GM21526 (cell line): ENCODE data around the gene LHCGR.
"Not testable (repeated sequence)": the region's sequence is repeated elsewhere in the genome, so short reads cannot be mapped to it uniquely, and the experiment has no call there.

ENCODE experiments used
- ATAC-seq: cut with Tn5 transposase; IDR thresholded peaks from one replicate; pipeline ENCODE4 v1.9.1; 2021; ENCODE audit warnings: moderate library complexity; ENCODE audit not compliant: unreplicated experiment, low FRiP score

Gene LHCGR

DNA sequence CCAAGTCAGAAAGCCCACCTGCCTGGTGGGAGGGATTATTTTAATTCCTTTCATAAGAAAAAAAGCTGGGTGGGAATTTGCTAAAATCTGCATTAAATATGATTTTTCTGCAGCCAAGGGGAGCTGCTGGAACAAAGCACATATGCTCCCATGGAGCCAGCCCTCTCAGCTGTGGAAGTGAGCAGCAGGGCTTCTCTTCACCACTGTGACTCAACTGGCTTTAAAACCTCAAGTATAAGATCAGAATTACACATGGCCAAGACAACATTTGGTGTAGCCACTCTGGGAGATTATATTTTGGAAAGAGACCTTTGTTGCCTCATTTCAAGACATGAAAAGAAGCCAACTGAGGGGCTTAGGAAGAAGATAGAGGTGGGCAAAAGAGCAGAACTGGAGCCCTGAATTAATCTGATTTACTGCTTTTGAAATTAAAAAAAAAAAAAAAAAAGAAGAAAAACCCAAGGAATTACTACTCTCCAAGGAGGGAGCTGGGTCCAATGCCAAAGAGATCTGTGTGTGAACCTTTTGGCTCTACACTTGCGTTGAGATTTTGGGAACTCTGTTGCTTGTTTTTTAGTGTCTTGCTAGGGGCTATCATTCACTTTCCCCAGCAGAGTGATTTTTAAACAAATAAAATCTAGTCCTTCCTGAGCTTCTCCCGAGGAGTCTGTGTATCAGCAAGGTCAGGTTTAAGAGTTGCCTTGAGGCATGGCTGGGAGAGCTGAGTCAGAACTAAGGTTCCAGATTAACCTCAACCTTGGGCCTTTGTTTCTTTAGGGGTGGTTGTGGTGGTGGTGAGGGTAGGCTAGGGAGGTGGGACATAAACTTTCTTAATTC is 6.0 kb downstream of the LHCGR start:
- ATAC-seq = peak; percentile 54

DNA sequence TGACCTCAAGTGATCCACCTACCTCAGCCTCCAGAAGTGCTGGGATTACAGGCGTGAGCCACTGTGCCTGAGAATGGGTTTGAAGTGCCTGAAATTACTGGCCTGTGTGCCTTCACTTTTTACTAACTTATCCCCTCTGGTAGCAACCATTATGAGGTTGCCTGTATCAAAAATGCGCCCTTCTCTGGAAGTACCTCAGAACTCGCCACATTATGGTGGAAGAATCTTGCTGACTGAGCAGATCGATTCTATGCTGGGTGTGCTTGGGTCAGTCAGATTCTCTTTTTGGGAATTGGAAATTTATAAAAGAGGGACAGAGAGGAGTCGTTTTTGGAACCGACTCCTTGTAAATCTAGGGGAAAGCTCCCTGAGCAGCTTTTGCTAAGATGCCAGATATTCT is 8.2 kb downstream of the LHCGR start:
- no peak for ATAC-seq

DNA sequence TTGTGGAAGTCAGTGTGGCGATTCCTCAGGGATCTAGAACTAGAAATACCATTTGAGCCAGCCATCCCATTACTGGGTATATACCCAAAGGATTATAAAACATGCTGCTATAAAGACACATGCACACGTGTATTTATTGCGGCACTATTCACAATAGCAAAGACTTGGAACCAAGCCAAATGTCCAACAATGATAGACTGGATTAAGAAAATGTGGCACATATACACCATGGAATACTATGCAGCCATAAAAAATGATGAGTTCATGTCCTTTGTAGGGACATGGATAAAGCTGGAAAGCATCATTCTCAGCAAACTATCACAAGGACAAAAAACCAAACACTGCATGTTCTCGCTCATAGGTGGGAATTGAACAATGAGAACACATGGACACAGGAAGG is 16.3 kb downstream of the LHCGR start:
- not testable (repeated sequence) for ATAC-seq

DNA sequence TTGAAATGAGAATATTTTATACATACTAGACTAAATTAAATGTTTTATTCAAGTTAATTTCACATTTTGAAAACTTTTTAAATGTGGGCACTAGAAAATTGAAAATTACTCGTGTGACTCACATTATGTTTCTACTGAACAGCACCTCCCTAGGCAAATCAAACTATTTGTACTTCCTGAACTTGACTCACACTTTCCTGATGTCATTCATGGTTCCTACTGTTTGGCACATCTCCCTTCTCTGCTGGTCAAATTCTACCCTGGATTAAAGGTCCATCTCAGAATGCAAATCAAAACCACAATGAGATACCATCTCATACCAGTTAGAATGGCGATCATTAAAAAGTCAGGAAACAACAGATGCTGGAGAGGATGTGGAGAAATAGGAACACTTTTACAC is 16.7 kb downstream of the LHCGR start:
- no peak for ATAC-seq

DNA sequence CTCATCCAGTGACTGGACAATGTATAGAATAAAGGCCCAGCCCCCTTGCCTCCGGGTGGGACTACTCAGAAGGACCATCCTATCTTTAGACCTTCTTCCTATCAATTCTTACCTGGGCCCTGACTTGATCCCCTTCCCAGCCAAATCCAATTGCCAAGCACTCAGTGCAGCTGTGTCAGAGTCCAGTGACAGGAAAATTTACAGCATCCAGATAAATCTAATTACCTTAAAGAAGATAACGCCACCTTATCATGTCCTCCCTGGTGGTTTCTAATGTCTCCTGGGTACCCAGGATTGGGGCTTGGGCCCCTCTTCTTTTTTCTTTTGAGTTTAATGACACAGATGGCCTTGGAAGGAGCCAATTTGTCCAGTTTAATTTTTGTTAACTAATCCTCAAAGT is 19.3 kb downstream of the LHCGR start:
- ATAC-seq = no peak

DNA sequence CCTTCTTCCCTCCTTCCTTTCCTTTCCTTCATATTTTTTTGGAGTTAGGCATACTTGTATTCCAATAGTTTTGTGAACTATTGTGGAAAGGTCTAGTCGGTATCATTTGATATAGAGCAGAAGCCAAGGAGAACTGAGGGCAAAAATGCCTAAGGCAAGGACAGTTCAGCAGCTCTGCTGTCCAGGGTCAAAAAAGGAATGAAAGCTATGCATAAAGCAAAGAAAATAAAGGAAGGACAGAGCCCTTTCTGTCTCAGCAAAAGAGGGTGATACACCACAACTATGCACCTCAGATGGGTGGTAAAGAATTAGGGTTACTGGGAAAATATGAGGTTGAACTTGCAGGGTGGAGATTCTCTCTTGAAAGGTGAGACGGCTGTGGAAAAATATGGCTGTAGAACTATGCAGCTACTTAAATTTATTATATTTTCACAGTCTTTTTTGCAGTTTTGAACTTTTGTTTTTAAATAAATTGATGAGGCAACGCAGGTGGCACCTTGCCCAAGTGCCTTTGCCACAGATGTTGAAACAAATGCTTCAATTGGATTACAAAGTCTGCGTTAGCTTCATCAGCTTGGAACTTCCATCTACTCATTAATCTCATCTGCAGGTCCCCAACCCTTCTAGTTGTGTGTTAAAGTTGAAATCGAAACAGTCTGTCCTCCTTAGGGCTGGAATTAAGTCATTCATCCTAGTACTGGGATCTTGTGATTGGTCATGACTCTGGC is 20.8 kb downstream of the LHCGR start:
- ATAC-seq = no peak

DNA sequence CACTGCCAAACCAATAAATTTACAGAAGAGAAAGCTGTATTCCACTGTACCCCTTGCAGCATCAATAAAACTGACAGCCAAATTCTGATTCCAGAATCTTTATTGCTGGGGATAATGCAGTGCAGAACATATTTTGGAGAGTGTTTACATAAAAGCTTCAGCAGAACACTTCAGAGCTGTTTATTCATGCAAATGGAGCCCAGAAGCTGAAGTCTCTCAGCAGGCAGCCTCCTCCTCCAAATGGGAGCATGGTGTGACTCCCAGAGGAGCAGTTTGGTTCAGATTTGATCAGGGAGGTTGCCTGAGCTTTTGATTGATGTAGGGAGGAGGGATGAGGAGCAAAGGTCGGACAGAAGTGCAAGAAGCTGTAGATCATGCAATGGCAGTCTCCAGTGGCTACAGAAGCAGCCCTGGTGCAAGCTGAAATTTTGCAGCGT is 22.4 kb downstream of the LHCGR start:
- ATAC-seq = no peak

DNA sequence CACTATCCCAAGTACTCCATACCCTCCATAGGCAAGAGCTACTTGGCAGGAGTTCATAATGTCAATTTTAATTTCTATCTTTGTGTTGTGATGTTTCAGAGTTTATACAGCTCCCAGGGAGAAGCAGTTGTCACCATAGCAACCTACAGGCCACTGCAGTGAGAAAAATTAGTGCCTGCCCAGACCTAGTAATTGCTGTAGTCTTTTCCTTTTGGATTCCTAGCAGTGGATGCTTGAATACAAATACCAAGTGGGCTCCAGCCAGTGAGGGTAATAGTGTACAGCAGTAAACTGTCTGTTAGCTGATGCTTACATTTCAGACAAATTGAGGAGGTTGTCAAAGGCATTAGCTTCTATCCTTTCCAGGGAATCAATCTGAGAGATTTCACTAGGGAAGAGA is 26.7 kb downstream of the LHCGR start:
- no peak for ATAC-seq

DNA sequence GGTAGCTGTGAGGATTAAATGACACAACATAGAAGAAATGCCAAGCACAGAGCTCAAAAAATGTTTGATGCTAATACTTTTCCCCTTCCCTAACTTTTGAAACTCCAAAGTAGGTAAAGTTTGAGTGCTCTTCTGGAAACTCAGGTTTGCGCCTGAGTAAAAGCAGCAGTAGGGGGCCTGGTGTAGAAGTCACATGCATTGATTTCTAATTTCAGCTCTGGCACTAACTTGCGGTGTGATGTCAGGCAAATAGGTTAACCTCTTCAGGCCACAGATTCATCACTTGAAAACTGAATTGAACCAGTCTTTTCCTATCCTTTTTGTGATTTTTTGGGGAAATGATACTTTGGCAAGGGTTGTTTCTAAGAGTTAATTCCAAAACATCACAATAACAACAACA is 27.2 kb downstream of the LHCGR start:
- ATAC-seq = no peak

DNA sequence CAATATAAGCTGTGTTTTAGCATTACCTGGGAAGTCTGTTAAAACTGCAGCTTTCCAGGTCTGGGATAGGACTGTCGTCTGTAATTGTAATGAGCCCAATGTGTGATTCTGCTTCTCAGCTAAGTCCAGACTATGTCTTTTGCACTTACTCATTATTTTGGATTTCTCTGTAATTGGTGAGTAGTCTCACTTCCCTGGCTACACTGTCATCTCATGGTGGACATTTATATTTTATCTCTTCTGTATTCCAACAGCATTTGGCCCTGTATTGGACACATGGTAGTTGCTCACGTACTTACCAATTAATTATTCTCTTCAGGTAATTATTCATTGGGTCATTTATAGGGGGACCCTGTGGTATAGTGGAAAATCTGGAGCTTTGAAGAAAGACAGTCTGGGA is 28.0 kb downstream of the LHCGR start:
- ATAC-seq = no peak

DNA sequence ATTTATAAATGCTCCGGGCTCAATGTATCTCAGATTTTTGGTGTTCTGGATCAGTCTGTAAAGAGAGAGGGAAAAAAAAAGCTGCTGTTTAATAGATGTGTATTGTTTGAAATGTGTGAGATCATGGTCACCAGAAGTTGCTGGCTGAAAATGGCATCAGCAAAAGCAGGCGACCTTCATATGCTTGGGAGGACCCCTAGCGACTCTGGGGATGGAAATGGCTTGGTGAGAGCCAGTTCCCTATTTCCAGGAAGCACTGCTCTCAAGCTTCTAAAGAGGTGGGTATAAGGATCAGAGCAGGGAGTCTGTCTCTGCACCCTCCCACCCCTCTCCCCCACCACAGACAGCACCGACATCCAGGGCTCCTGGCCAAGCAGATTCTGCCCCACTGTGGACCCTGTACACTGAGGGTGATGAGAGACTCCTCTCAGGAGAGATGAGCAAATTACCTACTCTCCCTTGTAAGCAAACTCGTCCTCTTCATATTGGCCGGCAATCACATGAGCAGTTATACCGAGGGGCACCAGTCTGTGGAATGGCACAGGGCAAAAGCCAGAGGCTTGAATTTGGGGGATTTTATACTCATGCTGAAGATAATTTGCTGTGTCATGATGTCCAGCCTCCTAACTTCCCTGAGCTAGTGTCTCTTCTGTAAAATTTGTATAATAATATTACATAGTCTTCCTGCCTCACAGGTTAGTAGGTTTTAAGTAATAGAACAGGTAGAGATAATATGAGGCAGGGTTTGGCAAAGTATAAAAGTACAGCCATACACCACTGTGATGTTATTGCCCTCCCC is 29.6 kb downstream of the LHCGR start:
- no peak for ATAC-seq

DNA sequence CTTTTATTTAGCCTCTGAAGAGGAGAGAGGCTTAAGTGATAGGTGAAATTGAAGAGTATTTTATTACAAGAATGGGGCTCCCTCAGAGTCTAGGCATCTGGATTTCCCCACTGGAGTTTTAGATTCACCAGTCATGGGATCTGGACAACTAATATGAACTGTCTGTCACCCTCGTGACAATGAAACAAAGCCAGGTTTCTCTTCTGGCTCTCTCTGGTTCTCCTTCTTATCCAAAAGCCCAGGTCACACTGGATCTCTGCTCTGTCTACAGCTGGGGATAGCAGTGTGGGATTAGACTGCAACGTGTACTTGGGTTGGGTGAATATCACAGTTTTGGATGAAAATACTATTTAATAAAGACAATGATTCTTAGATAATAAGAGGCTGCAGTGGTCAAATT is 31.2 kb downstream of the LHCGR start:
- ATAC-seq = no peak

DNA sequence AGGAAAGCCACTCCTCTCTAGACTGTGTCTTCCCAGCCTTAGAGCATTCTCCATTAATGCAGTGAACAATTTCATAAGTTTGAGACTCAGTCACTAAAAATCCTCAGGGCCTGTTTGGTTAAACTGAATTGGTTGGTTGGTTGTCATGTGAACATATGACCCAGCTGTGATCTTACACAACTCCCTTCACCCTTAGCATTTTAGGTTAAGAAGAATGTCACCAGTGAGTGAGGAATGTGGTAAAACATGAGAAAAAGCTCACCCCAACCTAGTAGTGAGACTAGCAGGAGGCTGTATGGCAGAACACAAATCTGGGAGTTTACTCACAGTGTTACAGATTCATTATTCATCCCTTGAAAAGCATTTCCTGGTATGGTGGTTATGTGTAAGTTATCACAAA is 32.4 kb downstream of the LHCGR start:
- ATAC-seq = no peak

DNA sequence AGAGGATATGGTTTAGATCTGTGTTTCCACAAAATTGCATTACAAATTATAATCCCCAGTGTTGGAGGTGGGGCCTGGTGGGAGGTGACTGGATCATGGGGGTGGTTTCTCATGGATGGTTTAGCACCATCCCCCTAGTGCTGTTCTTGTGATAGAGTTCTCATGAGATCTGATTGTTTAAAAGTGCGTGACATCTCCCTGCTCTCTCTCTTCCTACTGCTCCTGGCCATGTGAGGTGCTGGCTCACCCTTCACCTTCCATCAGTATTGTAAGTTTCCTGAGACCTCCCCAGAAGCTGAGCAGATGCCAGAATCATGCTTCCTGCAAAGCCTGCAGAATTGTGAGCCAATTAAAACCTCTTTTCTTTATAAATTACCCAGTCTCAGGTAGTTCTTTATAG is 33.1 kb downstream of the LHCGR start:
- ATAC-seq = no peak

DNA sequence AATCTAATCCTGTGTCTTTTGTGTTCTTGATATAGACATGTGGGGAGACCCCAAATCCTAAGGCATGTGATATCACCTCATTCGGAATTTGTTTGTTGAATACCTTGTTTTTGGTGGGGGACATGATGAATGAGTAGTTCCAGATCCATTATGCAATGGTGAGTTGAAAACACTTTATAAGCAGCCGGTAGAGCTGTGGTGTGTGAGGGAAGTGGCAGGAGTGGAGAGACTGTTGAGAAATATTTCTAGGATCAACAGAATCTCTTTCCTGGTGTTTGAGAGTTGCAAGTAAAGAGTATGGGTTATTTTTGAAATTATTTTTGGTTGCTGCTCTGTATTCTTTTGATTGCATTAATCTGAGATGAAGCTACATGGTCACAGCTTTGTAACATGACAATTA is 34.4 kb downstream of the LHCGR start:
- no peak for ATAC-seq

DNA sequence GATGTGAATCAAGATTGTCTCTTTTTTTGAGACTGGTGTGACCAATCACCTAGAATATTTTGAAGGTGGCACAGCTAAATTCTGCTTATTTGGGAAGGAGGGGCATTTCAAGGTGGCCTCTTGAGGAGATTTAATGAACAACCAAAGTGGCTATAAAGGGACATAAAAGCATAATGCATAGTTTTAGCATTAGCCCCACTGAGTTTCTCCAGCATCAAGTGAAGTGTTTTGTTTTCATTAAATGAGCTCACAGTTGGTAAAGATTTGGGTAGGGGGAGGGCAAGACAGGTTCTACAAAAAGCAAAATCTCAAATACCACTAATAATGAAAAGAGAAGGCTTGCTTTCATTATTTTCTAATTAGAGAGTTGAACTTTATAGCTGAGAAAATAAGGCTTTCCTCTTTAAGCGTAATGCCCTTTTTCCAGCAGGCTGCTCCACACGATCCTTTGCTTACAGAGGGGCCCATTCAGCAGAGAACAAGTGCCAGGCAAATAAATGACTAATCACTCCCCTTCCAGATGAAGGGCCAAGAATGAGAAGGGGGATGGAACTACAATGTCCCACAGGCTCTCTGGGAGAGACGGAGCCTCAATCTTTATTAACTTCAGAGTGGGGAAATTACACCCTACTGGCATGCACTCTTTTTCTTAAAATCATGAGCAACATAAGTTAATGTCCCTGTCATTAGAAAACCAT is 35.9 kb downstream of the LHCGR start:
- no peak for ATAC-seq

DNA sequence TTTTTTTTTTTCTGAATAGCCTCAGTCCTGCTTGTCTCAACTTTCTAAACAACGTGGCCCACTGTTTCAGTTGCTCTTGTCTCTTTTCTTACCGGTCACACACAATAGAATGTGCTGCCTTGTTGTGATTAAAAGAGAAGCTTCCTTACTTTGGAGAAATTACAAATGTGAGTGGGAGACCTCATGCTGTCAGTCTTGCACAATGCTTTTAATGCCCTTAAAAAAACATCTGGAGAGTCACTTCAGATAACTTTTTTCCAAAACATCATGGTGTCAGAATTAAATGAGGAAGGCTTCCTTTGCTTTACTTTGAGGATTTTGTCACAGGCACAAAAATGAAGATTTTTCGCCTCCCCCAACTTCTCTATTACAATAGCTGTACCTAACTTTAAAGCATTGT is 37.7 kb downstream of the LHCGR start:
- ATAC-seq = no peak

DNA sequence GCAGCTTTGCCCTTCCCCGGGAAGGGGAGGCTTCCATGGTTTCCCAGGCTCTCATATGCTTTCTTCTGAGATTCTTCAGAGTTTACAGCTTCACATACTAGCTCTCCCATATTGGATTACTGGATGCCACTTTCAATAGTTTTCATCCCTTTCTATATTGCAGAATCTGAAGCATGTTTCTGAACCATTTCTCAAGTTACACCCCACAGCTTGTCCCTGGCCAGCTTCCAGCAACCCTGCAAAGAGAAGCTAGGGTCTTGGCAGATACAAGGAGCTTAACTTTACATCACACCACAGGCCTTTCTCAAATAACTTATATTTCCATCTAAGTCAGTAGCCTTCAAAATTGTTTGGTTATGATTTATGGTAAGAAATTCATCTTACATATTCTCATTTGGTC is 39.6 kb downstream of the LHCGR start:
- no peak for ATAC-seq

DNA sequence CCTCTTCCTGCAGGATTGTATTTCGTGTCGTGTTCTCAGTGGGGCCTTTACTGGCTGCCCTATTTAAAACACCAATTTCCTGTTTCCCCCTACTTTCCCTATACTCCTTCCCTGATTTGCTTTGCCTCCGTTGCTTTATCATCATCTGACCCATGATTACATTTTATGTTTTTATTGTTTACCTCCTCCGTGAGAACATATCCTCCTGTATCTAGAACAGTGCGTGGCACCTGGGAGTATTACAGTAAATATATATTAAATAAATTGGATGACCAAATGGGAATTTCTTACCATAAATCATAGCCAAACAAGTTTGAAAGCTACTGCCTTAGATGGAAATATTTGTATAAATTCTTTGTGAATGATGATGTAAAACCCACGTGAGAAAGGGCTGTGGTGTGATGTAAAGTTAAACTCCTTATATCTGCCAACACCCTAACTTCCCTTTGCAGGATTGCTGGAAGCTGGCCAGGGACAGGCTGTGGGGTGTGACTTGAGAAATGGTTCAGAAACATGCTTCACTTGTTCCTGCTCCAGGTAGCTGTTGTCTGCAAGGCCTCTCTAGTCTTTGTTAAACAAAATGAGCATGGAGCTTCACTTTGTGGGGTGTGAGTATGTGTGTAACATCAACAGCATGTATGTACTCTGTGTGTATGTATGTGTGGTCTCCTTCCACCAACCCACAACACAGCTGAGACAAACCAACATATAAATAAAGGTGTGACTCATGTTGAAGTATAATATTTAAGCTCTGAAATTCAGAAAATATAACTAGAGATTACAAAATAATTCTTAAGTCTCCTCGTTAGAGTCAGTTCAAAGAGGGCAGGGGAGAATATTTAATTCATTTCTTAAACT is 40.3 kb downstream of the LHCGR start:
- no peak for ATAC-seq

DNA sequence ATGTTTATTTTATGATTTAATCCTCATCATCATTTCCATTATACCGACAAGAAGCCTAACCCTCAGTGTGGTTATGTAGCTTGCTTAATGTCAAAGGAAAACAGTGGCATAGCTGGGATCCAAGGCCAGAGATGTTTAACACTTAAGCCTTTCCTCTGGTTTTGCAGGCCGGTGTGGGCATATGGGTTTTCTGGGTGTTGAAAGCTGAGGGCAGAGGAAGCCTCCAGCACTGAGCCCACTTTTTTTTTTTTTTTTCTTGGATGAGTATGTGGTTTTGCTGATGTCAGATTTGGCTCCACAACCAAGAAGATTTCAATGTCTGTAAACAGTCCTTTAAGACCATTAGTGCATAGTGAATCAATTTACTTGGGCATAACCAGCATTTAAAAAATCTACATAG is 41.3 kb downstream of the LHCGR start:
- ATAC-seq = no peak
